GM21390 (cell line): ENCODE data around the gene PHF14.
"Not testable (repeated sequence)": the region's sequence is repeated elsewhere in the genome, so short reads cannot be mapped to it uniquely, and the experiment has no call there.

ENCODE experiments used
- ATAC-seq: cut with Tn5 transposase; IDR thresholded peaks from one replicate; pipeline ENCODE4 v1.9.1; 2021; ENCODE audit not compliant: unreplicated experiment

PHF14 gene, protein sequence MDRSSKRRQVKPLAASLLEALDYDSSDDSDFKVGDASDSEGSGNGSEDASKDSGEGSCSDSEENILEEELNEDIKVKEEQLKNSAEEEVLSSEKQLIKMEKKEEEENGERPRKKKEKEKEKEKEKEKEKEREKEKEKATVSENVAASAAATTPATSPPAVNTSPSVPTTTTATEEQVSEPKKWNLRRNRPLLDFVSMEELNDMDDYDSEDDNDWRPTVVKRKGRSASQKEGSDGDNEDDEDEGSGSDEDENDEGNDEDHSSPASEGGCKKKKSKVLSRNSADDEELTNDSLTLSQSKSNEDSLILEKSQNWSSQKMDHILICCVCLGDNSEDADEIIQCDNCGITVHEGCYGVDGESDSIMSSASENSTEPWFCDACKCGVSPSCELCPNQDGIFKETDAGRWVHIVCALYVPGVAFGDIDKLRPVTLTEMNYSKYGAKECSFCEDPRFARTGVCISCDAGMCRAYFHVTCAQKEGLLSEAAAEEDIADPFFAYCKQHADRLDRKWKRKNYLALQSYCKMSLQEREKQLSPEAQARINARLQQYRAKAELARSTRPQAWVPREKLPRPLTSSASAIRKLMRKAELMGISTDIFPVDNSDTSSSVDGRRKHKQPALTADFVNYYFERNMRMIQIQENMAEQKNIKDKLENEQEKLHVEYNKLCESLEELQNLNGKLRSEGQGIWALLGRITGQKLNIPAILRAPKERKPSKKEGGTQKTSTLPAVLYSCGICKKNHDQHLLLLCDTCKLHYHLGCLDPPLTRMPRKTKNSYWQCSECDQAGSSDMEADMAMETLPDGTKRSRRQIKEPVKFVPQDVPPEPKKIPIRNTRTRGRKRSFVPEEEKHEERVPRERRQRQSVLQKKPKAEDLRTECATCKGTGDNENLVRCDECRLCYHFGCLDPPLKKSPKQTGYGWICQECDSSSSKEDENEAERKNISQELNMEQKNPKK

GRCh38 chr7:10973061-10973941 lies at the start of gene PHF14:
PHF14 (plus strand) TSS chr7:10973872; CDS start chr7:10974324, 452 bp downstream.
- peak; percentile 97 for ATAC-seq

GRCh38 chr7:10924370-10924769 lies 49.3 kb upstream of the PHF14 start:
- no peak for ATAC-seq

GRCh38 chr7:10928203-10928602 lies 45.5 kb upstream of the PHF14 start:
- ATAC-seq: not testable (repeated sequence)

- ATAC-seq: no peak
These were observed 43.1 kb upstream of the PHF14 start for GRCh38 chr7:10930551-10930950.

DNA sequence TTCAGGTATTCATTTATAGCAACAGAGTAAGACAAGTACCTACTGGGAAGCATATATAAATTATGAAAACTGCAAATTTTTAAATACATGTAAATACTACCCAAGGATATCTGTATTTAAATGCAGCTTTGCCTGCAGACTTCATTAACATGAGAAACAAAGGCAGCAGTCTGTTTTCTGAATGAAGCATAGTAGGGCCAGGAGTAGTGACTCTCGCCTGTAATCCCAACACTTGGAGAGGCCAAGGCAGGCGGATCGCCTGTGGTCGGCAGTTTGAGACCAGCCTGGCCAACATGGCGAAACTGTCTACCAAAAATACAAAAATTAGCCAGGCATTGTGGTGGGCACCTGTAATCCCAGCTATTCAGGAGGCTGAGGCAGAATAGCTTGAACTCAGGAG lies 42.5 kb upstream of the PHF14 start:
- no peak for ATAC-seq

GRCh38 chr7:10934292-10934691 lies 39.4 kb upstream of the PHF14 start:
- ATAC-seq: no peak

- peak; percentile 21 for ATAC-seq
These were observed 34.3 kb upstream of the PHF14 start for GRCh38 chr7:10939237-10939910.

DNA sequence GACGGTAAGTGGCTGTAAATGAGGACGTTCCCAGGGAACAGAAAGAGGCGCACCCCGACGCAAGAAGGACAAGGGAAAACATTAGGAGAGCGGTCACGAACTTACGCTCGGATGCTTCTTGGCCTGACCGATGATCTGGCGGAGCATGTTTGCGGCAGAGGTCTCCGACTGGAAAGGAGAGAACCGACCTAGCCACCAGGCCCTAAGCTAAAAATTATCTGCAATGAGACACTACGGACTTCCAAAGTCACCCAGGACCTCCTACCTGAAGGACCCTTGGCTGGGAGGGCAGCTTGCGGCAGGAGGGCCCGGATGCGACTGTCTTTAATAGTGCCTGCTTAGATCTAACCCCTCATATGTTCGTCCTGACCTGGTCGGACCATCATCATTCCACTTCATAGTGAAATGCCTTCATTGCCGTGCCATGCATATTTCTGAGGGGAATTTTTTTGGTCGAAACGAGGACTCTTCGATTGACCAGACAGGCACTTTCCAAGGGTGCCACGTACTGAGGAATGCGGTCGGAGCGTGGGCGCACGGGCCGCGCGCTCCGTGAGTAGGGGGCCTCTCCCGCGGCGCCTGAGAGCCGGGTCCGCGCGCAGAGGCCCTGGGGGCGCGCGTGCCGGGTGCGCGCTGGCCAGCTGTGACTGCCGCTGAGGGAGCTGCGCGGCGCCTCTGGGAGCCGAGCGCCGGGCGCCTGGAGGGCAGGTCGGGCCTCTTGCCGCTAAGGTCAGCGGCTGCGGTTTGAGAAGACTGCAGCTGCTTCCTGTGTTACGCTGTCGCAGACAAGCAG lies 33.6 kb upstream of the PHF14 start:
- ATAC-seq: peak; percentile 91

DNA sequence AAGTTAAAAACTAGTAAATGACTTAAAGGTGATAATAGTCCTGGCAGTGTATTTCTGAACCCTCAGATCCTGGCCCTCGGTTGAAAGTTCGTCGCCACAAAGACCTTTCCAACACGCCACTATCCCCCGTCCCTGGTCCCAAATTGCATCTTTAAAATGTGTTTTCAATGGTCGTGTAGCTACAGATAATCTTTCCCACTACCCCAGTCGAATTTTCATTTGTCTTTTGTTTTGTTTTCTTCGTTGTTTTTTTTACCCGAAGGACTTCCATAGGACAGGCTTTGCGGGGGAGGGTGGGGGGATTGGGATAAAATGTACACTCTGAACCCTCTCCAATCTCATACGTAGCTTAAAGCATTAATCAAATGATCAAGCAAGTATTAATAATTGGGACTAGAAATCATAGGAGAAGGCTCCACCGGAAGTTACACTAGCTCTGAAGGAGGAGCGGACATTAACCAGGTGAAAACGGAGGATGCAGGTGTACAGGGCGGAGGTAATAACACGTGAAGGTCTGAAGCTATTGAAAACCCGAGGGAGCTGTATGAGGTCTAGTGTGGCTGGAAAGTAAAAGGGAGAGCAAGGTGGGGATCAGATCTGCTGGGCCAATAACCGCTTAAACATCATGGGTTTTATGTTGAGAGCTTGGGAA lies 32.8 kb upstream of the PHF14 start:
- no peak for ATAC-seq

GRCh38 chr7:10950494-10950893 lies 23.2 kb upstream of the PHF14 start:
- no peak for ATAC-seq

GRCh38 chr7:10950974-10951578 lies 22.6 kb upstream of the PHF14 start:
- not testable (repeated sequence) for ATAC-seq

DNA sequence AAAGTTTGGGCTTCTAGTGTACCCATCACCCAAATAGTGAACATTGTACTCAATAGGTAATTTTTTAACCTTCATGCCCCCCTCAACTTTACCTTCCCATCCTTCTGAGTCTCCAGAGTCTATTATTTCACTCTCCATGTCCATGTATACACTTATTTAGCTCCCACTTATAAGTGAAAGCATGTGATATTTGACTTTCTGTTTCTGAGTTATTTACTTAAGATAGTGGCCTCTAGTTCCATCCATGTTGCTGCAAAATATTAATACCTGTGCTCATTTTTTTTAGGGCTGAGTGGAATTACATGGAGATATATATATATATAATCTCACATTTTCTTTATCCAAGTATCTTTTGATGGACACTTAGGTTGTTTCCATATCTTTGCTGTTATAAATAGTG lies 21.1 kb upstream of the PHF14 start:
- ATAC-seq: no peak

GRCh38 chr7:10953078-10953750 lies 20.5 kb upstream of the PHF14 start:
- ATAC-seq: not testable (repeated sequence)

GRCh38 chr7:10956528-10956927 lies 17.1 kb upstream of the PHF14 start:
- no peak for ATAC-seq

DNA sequence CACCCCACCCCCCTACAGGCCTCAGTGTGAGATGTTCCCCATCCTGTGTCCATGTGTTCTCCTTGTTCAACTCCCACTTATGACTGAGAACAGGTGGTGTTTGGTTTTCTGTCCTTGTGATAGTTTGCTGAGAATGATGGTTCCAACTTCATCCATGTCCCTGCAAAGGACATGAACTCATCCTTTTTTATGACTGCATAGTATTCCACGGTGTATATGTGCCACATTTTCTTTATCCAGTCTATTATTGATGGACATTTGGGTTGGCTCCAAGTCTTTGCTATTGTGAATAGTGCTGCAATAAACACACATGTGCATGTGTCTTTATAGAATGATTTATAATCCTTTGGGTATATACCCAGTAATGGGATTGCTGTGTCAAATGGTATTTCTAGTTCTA lies 13.4 kb upstream of the PHF14 start:
- ATAC-seq: not testable (repeated sequence)

DNA sequence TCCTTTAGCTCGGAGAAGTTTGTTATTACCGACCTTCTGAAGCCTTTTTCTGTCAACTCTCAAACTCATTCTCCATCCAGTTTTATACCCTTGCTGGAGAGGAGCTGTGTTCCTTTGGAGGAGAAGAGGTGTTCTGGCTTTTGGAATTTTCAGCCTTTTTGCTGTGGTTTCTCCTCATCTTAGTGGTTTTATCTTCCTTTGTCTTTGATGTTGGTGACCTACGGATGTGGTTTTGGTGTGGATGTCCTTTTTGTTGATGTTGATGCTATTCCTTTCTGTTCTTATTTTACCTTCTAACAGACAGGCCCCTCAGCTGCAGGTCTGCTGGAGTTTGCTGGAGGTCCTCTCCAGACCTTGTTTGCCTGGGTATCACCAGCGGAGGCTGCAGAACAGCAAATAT lies 8.7 kb upstream of the PHF14 start:
- not testable (repeated sequence) for ATAC-seq

DNA sequence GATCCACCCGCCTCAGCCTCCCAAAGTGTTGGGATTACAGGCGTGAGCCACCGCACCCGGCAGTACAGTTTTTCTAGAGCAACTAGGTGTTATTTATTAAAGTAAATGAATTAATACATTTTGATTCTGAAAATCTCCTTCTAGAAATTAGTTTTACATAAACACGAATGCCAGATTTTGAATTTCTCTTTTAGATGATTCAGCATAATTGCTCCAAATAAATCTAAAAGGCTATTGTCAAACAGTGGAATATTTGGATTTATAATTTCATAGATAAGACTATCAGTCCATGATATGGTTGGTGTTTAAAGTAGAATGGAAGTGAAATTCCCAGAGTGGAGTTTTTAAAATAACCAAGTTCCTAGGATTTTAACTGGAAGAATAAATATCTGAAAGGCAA lies 1.5 kb upstream of the PHF14 start:
- no peak for ATAC-seq
